Measurements from ENCODE around the gene DYNLT2B. TPM values are rescaled to one million over a fixed set of nuclear protein-coding genes. Genes with fewer than 3 reads are reported as not detected.
A peak's percentile ranks its signal among the peaks of the same experiment; 100 is the strongest.
"Not testable (repeated sequence)": the region's sequence is repeated elsewhere in the genome, so short reads cannot be mapped to it uniquely, and the experiment has no call there.

Gene DYNLT2B
- total RNA-seq (2014; rRNA removed; shearing (Covaris generic); ENCODE audit: low replicate concordance): 15.4 and 34.3 TPM in 2 replicates

GRCh38 chr3:196317687-196318467 is at the start of gene DYNLT2B:
DYNLT2B (minus strand) TSS chr3:196318240; CDS start chr3:196318152, 88 bp downstream.
- H3K36me3 ChIP-seq: peaks cover 11% of the 10 kb centered on the region
- H3K27me3 ChIP-seq: no peaks in the 10 kb centered on the region
- H3K9me3 ChIP-seq: no peaks in the 10 kb centered on the region
- peak within 1 kb of the TSS; percentile 77 for H3K4me3 ChIP-seq
- peak; percentile 95 for DNase-seq

- Histone ChIP-seq H3K9me3 (no peaks in the 10 kb centered on the region), H3K36me3 (peaks cover 27% of the 10 kb centered on the region), H3K4me3 (no peak overlapping the region), H3K27me3 (no peaks in the 10 kb centered on the region)
- DNase-seq: no peak
Observed at GRCh38 chr3:196365736-196366135, 47.7 kb upstream of the DYNLT2B start.

GRCh38 chr3:196360586-196360985 is 42.5 kb upstream of the DYNLT2B start:
- Histone ChIP-seq H3K9me3 (no peaks in the 10 kb centered on the region), H3K36me3 (peaks cover 41% of the 10 kb centered on the region), H3K27me3 (no peaks in the 10 kb centered on the region), H3K4me3 (no peak overlapping the region)
- peak; percentile 49 for DNase-seq

- H3K36me3 ChIP-seq: peaks cover 50% of the 10 kb centered on the region
Observed at GRCh38 chr3:196358540-196358939, 40.5 kb upstream of the DYNLT2B start.

GRCh38 chr3:196357905-196358304 is 39.9 kb upstream of the DYNLT2B start:
- Histone ChIP-seq H3K27me3 (no peaks in the 10 kb centered on the region), H3K36me3 (peaks cover 49% of the 10 kb centered on the region), H3K9me3 (no peaks in the 10 kb centered on the region), H3K4me3 (no peak overlapping the region)
- no peak for DNase-seq

More at GRCh38 chr3:196358540-196358939, 40.5 kb upstream of the DYNLT2B start:
- H3K9me3 ChIP-seq, DNase-seq, H3K4me3 ChIP-seq, H3K27me3 ChIP-seq: not testable (repeated sequence)

- H3K27me3 ChIP-seq: no peaks in the 10 kb centered on the region
- no peak for DNase-seq
- H3K36me3 ChIP-seq: peaks cover 36% of the 10 kb centered on the region
- no peak overlapping the region for H3K4me3 ChIP-seq
- H3K9me3 ChIP-seq: no peaks in the 10 kb centered on the region
Observed at GRCh38 chr3:196356556-196356955, 38.5 kb upstream of the DYNLT2B start.

GRCh38 chr3:196355668-196356067 is 37.6 kb upstream of the DYNLT2B start:
- Histone ChIP-seq H3K9me3 (no peaks in the 10 kb centered on the region), H3K36me3 (peaks cover 32% of the 10 kb centered on the region), H3K27me3 (no peaks in the 10 kb centered on the region), H3K4me3 (no peak overlapping the region)
- DNase-seq: no peak

GRCh38 chr3:196354132-196354531 is 36.1 kb upstream of the DYNLT2B start:
- Histone ChIP-seq H3K36me3 (peaks cover 30% of the 10 kb centered on the region), H3K9me3 (no peaks in the 10 kb centered on the region)
- DNase-seq: no peak

GRCh38 chr3:196351541-196351940 is 33.5 kb upstream of the DYNLT2B start:
- Histone ChIP-seq H3K4me3 (no peak overlapping the region), H3K36me3 (peaks cover 25% of the 10 kb centered on the region), H3K9me3 (no peaks in the 10 kb centered on the region), H3K27me3 (no peaks in the 10 kb centered on the region)
- DNase-seq: no peak

More at GRCh38 chr3:196354132-196354531, 36.1 kb upstream of the DYNLT2B start:
- H3K4me3 ChIP-seq: no peak overlapping the region
- no peaks in the 10 kb centered on the region for H3K27me3 ChIP-seq

- no peak for DNase-seq
- H3K27me3 ChIP-seq: no peaks in the 10 kb centered on the region
- H3K9me3 ChIP-seq: no peaks in the 10 kb centered on the region
- peaks cover 13% of the 10 kb centered on the region for H3K36me3 ChIP-seq
- no peak overlapping the region for H3K4me3 ChIP-seq
Observed at GRCh38 chr3:196350067-196350466, 32.0 kb upstream of the DYNLT2B start.

- Histone ChIP-seq H3K36me3 (0 out of 2 replicates have a peak, but pooled peaks cover 8% of the 10 kb centered on the region), H3K9me3 (no peaks in the 10 kb centered on the region), H3K27me3 (no peaks in the 10 kb centered on the region), H3K4me3 (no peak overlapping the region)
- no peak for DNase-seq
Observed at GRCh38 chr3:196348698-196349097, 30.7 kb upstream of the DYNLT2B start.

GRCh38 chr3:196344663-196345062 is 26.6 kb upstream of the DYNLT2B start:
- no peak for DNase-seq
- no peaks in the 10 kb centered on the region for H3K9me3 ChIP-seq
- H3K36me3 ChIP-seq: 0 out of 2 replicates have a peak, but pooled peaks cover 5% of the 10 kb centered on the region

GRCh38 chr3:196343917-196344316 is 25.9 kb upstream of the DYNLT2B start:
- H3K4me3 ChIP-seq, H3K9me3 ChIP-seq, H3K36me3 ChIP-seq, DNase-seq, H3K27me3 ChIP-seq: not testable (repeated sequence)

More at GRCh38 chr3:196344663-196345062, 26.6 kb upstream of the DYNLT2B start:
- H3K27me3 ChIP-seq: no peaks in the 10 kb centered on the region
- H3K4me3 ChIP-seq: no peak overlapping the region

GRCh38 chr3:196341137-196341536 is 23.1 kb upstream of the DYNLT2B start:
- Histone ChIP-seq H3K9me3 (no peaks in the 10 kb centered on the region), H3K27me3 (no peaks in the 10 kb centered on the region), H3K36me3 (no peaks in the 10 kb centered on the region), H3K4me3 (peak overlapping the region; percentile 12; the same call in 1 of the 2 replicates)
- DNase-seq: peak; percentile 55

GRCh38 chr3:196340466-196340865 is 22.4 kb upstream of the DYNLT2B start:
- no peak for DNase-seq
- H3K9me3 ChIP-seq: no peaks in the 10 kb centered on the region
- no peaks in the 10 kb centered on the region for H3K36me3 ChIP-seq
- H3K4me3 ChIP-seq: no peak overlapping the region
- no peaks in the 10 kb centered on the region for H3K27me3 ChIP-seq

- Histone ChIP-seq H3K27me3 (no peaks in the 10 kb centered on the region), H3K4me3 (no peak overlapping the region), H3K36me3 (no peaks in the 10 kb centered on the region), H3K9me3 (no peaks in the 10 kb centered on the region)
- DNase-seq: peak; percentile 53
Observed at GRCh38 chr3:196339493-196340254, 21.6 kb upstream of the DYNLT2B start.

- DNase-seq: no peak
- Histone ChIP-seq H3K4me3 (no peak overlapping the region), H3K36me3 (no peaks in the 10 kb centered on the region), H3K27me3 (no peaks in the 10 kb centered on the region), H3K9me3 (no peaks in the 10 kb centered on the region)
Observed at GRCh38 chr3:196339044-196339443, 21.0 kb upstream of the DYNLT2B start.
